NCI-H345 treated with DMSO at 0.1 percent for 48 hours (cell line): Measurements from ENCODE around the gene TFF3.
A peak's percentile ranks its signal among the peaks of the same experiment; 100 is the strongest.
"Not testable (repeated sequence)": the region's sequence is repeated elsewhere in the genome, so short reads cannot be mapped to it uniquely, and the experiment has no call there.

Source experiments
- DNase-seq: peaks from one replicate; lab custom pipeline; 2025; ENCODE audit not compliant: unreplicated experiment; lab: John Stamatoyannopoulos, UW

Gene TFF3

DNA sequence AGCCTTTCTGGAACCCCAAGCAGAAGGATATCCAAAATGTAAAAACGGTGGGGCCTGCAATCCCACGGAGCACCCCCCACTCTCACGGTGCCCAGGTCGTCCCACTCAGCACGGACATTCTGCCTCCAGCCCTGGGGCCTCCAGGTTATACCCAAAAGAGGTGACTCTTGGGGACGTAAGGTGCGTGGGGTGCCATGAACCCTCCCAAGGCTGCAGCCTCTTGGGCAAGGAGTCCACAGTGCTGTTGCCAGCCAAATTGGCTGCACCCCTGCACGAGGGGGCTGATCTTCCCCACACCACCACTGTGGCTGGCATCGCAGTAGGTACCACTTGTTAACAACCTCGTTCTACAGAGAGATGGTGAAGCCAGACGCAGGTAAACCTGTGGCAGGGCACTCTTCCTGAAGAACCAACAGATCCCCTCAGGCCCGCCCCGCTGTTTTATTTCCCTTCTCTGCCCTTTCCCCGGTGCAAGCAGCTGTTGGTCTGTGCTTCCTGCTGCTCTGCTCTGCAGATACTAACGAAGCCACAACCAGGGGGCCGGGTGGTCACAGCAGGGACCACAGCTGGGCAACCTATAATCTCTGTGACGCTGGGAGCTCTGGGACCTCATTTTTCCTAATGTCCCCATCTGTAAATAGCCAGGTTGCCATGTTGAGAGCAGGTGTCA lies 8.7 kb downstream of the TFF3 start:
- peak; percentile 93 for DNase-seq

DNA sequence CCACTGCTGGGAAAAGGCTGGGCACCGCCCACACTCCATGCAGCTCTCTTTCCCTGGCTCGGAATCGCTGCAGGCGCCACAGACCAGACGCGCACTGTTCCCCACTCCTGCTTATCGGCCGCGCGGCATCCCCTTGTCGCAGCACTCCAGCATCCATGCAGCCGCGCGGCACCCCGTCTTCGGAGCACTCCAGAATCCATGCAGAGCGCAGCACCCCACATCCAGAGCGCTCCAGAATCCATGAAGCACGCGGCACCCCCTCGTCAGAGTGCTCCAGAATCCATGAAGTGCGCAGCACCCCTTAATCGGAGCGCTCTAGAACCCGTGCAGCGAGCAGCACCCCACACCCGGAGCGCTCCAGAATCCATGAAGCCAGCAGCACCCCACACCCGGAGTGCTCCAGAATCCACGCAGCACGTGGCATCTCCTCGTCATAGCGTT lies 9.5 kb downstream of the TFF3 start:
- DNase-seq, result no peak

DNA sequence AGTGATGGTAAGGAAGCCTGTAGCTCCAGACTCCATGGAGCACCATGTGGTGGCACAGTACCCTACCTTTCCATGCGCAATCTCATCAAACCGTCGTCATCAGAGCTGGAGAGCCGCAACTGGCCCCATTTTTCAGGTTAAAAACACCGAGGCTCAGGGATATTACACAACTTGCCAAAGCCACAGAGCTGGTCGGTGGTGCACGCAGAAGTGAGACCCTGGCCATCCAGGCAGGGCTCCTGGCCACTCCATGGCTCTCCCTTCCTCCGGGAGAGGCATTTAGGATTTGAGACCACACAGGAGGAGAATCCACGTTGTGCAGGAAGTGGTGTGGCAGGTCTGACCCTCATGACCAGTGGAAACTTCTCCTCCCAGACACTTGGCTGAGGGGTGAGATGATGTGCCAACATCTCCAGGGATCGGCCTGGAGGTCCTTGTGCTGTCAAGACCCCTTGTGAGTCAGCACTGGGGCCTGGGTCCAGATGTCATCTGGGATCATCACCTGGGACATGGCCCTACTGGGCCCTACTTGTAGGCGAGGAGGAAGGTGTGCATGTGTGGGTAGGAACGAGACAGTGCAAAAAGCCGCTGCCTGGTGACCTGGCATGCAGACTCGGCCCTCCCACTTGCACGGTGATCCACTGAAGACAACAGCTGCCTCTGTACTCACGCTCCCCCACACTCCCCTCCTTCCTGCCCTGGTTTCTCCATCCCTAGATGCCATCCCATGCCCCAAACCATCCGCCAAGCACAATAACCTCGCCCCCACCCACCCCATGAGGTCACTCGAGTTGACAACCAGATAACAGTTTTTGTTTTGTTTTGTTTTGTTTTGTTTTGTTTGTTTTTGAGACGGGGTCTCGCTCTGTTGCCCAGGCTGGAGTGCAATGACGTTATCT lies 10.4 kb downstream of the TFF3 start:
- no peak for DNase-seq

DNA sequence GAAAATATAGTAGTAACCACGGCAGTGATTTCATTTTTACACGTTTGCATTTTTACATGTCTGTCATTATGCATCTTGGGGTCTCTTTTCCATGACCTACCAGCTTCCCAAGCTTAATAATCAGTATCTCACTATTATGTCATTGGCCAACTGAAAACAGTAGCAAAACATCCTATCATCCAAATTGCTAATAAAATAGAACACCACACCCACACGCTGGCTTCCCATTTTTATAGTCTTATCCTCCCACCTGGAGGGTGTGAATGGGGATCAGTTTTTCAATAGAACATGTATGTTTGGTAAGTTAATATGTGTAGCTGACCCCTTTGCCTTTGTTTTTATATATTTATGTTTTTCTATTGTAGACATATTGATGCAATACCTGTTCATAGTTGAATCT lies 11.8 kb downstream of the TFF3 start:
- DNase-seq, result no peak

DNA sequence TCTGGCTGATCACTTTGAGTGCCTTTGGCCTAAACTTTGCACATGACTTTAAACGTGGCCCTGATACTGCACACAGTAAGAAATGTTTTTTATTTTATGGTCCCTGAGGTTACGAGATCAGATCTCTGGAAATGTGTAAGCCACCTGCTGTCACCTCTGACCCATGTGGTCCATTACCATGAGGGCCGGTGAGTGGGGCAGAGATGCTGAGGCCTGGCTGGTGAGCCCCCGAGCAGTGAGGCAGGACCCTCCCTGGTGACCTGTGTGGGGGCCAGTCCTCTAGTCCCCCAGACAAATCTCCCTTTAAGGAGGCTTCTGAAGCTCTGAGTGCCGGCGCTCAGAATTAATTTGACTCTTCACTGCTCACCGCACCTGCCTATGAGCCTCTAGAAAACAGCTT lies 12.4 kb downstream of the TFF3 start:
- peak; percentile 37 for DNase-seq

DNA sequence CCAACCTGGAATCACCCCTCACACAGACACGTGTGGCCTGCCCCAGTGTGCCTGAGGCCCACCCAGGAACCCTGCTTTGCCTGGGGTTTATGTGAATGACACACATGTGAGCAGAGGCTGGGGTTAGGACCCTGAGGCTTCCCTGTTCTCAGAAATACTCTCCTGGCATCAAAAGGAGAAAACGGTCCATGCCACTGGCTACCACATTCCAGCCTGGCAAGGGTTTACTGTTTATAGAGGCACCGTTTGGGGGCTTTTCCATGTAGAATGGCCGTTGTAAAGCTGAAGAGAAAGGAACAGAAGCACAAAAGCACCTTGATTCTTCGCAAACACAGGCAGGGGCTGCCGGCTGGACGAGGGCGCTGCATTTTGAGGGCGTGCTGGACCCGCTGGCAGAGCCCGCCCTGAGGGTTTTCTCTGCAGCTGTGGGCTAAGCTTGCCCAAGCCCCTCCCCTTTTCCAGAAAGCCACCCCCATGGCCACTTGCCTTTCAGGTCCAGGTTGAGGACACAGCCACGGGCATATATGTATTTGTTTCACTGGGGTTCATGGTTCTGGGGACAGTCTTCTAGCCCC lies 13.0 kb downstream of the TFF3 start:
- DNase-seq, result peak; percentile 43

DNA sequence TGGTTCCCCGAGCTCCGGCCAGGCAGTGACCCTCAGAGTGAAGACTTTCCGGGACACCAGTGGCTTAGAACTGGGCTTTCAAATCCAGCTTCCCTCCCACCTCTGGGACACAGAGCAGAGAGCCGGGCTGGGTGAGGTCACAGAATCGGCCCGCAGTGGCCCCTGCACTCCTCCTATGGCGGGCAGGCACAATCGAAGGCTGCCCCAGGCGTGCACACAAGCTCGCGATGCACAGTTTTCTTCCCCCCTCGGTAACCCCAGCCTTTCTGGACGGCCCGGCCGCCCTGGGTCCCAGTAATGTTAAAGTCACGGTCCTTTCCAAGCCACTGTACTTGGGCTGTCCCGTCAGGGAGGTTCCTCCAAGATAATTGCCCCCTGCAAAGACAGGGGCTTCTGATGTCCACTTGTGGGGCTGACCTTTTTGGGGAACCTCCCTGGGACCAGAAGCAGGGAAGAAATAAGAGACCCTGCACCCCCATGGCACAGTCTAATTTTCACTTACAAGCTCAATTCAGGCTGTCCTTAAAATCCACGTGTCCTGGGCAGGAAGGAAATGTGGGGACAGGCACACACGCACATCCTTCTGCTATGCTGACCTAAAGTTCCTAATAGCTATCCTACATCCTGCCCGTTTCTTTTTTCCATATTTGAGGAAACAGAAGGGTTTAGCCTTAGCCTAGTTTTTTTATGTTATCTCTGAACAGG lies 13.7 kb downstream of the TFF3 start:
- DNase-seq, result no peak

DNA sequence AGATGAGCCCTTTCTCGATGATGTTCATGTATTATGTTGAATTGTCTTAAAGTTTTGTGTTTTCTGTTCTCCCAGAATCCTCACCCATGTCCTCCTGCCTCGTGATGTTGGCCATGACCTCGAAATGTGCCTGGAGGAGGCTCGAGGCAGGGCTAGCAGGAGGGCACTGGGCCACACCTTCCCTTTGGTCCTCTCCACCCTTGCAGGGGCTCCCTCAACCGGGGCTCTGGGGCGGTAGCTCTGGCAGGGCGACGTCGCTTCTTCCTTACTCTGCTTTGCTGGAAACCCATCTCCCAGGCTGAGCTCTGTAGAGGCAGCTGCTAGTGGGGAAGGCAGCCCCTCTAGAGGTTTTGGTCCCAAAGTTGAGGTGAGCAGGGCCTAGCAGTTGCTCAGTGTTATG lies 14.3 kb downstream of the TFF3 start:
- no peak for DNase-seq

DNA sequence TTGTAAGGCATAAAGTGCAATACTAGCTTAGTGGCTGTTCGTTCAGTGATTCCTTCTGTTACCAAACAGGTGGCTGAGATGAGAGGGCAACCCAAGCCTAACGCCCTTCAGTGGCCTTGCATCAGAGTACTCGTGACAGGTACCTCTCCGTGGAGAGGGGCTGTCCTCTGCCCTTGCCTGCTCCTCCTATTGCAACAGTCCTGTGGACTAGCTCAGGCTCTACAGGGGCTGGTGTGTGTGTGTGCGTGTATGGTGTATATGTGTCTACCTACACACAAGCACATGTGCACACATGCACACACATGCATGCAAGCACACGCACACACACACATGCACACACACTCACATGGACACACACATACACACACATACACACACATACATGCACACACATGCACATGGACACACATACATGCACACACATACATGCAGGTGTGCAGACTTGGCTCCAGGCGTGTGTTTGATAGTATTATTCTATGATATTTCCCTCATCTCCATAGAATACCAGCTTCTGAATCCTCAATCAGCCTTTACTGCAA lies 15.1 kb downstream of the TFF3 start:
- DNase-seq, result no peak

DNA sequence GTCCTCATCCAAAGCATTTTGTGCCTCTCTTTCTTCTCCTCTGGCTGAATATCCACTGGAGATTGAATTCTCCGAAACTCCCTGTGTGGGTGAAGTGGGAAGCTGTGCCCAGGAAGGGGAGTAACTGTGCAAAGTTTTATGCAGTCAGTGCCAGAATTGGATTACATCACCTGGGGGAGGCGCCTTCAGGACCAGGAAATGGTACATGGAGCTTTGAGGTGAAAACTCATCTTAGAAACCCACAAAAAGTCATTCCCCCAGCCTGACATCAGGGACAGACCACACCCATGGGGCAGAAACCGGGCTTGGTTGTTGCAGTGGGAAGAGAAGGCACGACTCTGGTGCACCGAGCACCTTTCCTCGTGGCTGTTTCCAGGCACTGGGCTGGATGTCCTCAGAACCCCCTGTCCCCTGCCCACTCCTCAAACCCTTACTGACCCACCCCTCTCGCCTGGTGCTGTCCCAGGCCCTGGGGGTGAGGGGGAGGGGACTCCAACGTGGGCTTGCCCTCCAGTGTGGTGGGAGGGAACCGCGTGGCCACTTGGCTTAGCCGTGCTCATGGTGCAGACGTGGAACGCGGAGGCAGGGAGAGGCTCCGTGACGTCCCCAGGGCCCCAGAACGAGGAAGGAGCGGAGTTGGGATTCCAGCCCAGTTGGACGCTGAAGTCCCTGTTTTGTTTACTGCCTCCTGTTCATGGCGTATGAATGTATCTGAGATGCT lies 15.7 kb downstream of the TFF3 start:
- no peak for DNase-seq

DNA sequence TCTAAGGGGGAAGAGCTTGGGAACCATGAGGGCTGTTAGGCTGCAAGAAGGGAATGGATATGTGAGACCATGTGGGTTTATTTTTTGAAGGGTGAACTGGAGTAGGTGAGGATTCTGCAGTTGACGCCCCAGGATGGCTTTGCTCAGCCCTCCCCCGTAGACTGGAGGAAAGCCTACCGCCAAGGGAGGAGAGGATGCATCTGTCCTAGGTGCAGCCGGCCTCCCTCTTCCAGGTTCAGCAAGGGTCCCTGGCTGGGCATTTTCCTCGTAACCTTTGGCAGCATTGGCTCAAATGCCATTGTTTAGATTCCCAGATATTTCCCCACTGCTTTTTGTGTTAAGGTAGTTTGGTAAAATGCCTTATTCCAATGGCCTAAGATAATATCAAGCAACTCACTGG lies 16.6 kb downstream of the TFF3 start:
- DNase-seq, result no peak

DNA sequence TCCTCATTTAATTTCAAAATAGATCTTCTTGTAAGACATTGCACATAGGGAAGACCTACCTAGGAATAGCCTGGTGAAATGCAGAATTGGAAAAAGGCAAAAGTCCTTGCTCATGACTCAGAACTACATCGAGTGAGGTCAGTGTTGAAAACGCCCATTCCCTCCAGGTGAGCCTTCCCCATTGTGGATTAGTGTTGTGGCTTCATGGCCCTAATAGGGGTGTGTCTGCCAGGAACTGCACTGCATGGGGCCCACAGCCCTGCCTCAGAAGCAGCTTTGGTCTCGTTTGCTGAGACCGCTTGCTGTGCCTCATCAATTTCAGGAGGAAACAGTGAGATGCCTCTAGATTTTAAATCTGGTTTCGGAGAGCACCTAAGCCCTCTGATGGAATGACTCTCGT lies 17.0 kb downstream of the TFF3 start:
- DNase-seq, result no peak

DNA sequence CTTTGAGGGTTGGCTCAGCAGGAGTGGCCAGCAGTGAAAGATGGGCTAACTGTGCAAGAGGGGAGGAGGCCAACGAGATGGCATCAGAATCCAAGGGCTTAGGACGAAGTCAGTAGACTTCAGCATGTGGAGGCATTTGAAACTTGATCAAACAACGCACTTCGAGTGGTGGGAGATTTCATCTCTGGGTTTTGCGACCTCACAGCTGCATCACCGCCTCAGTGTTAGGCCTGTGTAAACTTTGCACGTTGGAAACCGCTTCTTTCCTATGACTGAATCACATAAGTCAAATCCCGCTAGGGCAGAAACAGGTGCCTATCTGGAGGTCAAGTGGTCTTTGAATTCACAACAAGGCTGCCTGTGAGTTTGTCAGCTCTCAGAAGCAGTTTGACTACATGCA lies 17.8 kb downstream of the TFF3 start:
- no peak for DNase-seq

DNA sequence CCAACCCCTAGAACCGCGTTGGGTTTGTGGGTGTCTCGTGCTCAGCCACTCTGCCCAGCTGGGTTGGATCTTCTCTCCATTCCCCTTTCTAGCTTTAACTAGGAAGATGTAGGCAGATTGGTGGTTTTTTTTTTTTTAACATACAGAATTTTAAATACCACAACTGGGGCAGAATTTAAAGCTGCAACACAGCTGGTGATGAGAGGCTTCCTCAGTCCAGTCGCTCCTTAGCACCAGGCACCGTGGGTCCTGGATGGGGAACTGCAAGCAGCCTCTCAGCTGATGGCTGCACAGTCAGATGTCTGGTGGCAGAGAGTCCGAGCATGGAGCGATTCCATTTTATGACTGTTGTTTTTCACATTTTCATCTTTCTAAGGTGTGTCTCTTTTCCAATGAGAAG lies 18.7 kb downstream of the TFF3 start:
- DNase-seq, result no peak

DNA sequence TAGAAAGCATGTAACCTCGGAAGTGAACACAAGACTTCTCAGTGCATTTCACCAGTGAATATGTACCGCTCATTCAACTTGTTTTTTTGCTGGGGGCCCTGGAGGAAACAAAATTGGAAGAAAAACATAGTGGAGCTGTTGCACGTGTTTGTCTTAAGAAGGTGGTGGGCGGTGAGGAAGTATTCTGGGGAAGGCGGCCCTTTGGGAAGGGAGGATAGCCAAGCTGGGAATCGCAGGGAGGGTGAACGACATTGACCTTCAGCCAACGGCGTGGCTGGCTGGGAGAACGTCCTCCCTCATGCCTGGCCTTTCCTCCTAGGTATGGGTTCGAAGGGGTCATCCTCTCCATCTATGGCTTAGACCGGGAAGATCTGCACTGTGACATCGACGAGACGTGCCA lies 19.4 kb downstream of the TFF3 start:
- DNase-seq, result no peak

DNA sequence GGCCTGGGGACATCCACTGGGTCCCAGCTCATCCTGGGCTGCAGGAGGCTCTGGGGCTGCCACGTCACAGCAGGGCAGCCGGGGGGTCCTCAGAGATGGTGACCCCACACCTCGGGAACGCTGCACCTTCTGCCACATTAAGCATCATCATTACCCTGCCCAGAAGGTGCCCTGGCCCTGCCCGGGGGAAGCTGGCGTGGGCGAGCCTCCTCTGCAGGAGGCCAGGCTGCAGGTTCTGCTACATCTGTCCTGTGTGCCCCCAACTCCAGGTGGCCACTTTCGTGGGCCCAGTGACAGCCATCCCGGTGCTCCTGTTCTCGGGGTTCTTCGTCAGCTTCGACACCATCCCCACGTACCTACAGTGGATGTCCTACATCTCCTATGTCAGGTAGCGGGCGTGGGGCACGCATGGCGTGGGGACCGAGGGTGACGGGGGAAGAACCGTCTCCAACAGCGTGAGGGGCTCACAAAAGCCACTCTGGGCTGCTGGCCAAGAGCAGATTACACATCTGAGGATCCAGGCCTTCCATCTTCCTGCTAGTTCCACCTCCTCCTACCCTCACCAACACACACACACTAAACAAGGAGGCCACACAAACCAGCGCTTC lies 20.8 kb downstream of the TFF3 start:
- DNase-seq, result no peak

DNA sequence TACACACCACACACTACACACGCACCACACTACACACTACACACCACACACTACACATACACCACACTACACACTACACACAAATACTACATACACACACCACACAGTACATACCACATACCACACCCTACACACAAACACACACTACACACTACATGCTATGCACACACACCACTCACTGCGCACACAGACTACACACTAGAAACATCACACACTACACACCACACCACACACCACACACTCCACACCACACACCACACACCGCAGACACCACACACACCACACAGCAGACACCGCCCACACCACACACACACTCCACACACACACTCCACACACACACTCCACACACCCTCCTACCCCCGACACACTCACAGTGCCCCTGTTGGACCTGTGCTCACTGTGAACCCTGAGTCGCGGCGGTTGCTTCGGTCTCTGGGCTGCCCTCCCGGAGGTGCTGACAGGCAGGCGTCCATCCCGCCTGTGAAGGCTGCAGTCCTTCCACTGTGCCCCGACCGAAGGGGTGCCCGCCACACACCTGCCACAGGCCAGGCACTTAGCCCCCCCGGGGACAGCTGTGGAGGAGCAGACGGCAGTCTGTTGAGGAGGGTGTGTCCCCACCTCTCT lies 21.4 kb downstream of the TFF3 start:
- DNase-seq, result no peak

DNA sequence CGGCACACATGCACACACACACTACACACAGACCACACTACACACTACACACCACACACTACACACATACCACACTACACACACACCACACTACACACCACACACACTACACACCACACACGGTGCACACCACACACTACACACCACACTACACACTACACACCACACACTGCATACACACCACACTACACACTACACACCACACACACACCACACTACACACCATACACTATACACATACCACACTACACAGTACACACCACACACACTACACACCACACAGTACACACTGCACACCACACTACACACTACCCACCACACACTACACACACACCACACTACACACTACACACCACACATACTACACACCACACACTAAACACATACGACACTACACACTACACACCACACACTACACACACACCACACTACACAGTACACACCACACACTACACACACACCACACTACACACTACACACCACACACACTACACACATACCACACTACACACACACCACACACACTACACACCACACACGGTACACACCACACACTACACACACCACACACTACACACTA lies 22.6 kb downstream of the TFF3 start:
- DNase-seq, result not testable (repeated sequence)
